Renal pelvis (tissue), 4 donors: ENCODE results near the gene VAV2. TPM values are rescaled to one million over a fixed set of nuclear protein-coding genes. Genes with fewer than 3 reads are reported as not detected.

Experiments used
- DNase-seq: peaks from one replicate; pipeline ENCODE4 v3.0.0-alpha.2; 2013
- polyA plus RNA-seq, 3 donors: library from polyadenylated mRNA; unstranded; fragments of 120-200 nt; gene quantifications; one replicate each; pipeline ENCODE4 v1.2.1, GENCODE V29; 2013; ENCODE audit not compliant: insufficient read length in 3 of 3

Gene VAV2
- polyA plus RNA-seq, 3 donors: 36.6 to 55.8 (median 37.4) TPM

DNA sequence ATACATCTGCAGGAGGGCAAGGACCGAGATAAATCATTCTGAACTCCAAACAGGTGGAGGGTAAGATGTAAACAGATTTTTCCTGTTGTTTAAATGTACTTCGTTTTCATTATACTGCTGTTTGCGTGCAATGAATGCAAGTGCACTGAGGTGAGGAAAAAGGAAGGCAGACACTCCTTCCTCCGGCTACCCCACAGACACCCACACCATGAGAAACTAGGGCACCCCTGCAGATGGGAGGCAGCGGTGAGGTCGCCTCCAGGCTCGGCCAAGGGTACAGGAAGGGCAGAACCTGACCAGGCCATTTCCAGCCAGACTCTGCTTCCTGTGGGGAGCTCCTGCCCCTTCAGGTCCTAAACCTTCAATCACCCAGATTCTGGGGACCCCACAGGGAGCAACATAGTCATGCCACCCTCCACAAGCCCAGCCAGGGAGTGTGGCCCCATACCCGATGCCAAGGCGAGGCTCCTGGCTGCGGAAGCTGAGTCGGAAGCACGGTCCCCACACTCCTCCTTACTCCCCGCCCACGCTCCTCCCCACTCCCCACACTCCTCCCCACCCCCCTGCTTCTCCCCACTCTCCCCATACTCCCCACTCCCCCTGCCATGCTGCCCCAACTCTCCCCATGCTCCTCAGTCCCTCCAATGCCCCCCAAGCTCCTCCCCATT is 37.1 kb downstream of the VAV2 start:
- no peak for DNase-seq

DNA sequence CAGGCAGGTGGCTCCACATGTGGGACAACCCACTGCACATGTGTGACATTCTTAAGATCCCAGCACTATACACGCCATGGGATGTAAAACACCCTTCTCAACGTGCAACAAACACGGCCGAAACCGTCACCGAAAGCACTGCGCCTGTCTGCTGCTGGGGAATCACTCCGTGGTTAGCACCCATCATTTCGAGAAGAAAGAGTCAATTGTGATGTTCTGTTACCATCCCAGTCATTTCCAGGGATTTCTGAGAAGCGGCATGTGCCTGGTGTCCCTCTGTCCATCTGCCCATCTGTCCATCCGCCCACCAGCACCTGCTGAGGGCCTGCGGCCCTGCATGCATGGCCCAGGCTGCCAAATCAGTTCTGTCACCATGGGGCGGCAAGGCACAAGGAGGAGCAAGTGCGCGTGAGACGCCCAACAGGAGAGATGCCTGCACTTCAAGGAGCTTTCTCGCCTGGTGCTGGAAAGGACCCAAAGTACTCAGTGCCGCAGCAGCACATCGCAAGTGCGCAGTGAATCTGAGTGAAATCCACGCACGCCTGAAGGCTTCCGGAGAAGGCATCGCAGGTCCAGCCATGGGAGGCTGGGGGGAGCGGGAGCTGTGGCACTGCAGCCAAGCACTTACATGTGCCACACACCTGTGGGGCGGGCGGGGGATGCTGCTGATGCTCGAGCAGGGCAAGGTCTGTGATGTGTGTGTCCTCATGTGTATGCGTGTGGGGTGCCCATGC is 38.0 kb downstream of the VAV2 start:
- DNase-seq: no peak

DNA sequence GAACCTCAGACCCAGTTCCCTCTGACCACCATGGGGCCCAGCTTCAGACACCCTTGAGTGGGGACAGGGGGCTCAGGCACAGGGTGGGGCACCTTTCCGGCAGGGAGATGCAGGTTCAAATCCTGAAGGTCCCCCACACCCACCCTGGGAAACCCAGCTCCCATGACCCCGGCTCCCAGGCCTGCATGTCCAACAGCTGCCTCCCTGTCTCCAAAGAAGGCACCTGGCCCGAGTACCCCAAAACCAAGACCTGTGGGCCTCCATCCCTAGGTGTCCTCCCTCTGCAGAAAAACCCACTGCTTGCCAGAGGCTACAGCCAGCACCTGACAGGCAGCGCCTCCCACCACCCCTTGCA is 38.5 kb downstream of the VAV2 start:
- DNase-seq: no peak

DNA sequence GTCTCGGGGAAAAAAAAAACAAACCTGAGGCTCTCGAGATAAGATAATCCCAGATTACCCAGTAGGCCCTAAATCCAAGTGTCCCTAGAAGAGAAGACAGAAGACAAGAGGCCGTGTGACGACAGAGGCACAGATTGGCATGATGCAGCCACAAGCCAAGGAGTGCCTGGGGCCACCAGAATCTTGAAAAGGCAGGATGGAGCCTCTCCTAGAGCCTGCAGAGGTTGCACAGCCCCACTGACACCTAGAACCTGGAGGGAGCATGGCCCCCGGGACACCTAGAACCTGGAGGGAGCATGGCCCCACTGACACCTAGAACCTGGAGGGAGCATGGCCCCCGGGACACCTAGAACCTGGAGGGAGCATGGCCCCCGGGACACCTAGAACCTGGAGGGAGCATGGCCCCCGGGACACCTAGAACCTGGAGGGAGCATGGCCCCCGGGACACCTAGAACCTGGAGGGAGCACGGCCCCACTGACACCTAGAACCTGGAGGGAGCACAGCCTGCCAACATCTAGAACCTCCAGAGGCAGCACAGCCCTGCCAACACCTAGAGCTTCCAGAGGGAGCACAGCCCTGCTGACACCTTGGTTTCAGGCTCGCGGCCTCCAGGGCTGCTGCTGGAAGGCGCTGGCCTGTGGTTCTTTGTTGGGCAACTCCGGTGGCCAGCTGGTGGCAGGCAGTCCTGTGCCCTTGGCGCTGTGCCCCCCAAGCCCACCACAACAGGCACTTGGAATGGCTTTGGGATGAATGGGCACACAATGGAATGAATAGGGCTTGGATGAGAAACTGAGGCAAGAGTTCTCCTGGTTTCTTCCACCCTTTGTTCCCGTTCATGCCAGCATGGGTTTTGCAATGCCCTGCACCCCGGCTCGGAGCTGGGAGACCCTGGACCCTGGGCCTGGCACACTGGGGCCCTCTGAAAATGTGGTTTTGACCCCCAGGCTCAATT is 39.2 kb downstream of the VAV2 start:
- no peak for DNase-seq

DNA sequence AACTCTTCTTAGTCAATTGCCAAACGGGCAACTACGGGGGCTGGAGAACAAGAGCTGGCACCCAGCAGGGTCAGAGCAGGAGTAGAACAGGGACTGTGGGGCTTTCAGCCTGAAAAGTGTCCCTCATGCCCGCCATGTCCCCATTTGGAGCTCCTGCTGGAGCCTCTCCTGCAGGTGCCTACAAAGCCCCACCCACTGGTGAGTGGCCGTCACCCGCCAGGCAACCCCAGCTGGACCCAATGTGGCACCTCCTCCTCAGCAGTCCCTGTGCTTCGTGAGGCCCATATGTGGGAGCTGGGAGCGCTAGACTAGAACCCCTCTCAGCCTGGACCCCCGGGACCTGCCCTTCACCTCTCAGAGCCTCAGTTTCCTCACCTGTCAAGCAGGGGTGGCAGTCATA is 40.9 kb downstream of the VAV2 start:
- DNase-seq: no peak

DNA sequence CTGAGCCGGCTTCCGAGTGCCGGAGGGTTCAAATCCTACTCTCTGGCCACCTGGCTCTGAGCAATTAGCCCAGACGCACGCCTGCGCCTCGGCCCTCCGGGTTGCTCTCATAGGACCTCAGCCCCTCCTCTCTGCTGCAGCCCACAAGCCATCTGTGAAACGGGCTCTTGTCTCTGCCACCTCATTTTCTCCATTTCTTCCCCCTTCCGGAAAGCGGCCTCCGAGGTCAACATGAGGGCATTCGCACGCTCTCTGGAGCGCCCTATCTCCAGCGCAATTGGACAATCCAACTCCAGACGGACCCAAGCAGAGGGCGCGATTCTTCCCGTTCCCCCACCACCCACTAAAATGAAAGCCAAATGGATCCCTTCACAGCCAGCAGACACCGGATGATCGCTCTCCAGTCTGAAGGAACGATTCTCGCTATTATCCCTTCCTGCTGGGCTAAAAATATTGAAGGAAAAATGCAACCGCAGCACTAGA is 41.5 kb downstream of the VAV2 start:
- no peak for DNase-seq

DNA sequence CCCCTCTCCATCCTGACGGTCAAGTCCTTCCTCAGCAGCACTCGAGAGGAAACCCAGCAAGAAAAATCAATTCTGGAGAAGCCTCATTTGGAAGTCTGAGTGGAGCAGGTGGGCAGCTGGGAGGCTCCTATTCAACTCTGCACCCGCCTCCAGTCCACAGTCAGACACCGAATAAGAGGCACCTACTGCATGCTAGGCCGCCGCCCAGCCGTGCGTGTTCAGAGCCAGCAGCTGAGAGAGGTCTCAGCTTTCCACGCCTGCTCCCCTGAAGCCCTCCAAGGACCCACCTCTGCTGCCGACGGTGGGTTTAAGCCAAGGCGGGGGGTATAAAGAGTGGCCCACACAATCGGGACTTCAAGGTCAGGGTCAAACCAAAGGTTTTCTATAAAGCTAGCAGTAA is 41.9 kb downstream of the VAV2 start:
- no peak for DNase-seq

DNA sequence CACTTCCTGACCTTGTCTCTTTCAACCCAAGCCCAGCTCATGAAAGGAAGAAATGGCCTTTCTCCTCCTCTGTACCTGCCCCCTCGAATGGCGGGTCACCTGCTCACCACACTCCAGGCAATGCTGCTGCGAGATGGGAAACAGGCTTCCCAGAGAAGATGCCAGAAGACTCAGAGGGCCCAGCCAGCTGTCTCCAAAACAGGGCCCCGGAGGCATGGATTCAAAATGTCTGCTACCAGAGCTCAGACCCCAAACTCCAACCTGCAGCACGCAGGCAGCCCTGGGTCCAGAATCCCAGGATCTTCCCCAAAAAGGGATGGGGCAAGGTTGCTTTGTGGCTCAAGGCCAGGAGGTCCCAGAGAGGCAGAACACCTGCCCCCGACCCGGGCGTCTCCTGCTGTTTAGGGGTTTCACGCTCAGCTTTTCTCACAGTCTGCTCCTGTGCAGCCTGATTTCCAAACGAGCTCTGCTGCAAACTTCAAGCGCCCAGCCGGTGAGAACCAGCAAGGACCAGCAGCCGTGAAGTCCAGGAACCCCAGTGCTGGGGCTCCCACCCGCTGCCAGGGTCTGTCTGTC is 42.5 kb downstream of the VAV2 start:
- no peak for DNase-seq

DNA sequence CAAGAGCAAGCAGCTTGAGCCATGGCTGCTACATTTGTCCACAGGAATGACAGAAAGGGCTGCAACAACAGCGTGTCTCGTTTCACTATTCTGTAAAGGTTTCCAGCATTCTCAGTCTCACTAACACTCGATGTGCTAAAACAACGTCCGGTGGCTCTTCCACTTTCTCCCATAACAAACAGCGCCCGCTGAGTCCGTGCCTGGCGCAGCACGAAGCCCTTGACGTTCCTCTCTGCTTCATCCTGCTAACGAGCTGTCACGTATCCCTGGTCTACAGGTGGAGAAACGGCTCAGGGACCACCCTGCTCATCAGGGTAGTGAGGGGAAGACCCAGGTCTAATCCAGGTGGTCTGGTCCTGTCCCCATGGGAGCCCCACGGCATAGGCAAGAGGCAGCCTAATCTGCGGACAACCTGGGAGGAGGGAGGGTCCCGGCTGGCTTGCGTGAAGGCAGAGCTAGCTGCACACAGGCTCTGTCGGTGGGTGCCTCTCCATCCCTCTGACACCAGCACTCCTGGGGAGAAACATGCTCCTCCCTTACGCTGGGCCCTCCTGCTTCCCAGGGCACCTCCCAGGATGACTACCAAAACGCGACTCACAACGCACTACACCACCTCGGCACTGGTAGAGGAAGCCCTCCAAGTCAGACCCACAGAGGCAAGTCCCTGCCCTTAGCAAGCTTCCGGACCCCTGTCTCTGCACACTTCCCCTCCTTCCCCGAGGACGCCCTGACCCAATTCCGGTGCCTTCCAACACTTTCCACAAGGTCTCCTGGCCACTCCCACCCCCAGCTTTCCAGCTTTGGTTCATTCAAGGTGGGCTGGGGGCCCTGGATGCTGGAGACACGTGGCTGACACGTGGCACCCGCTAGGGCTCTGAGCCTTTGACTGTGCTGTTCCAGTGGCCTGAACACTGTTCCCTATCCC is 43.3 kb downstream of the VAV2 start:
- no peak for DNase-seq

DNA sequence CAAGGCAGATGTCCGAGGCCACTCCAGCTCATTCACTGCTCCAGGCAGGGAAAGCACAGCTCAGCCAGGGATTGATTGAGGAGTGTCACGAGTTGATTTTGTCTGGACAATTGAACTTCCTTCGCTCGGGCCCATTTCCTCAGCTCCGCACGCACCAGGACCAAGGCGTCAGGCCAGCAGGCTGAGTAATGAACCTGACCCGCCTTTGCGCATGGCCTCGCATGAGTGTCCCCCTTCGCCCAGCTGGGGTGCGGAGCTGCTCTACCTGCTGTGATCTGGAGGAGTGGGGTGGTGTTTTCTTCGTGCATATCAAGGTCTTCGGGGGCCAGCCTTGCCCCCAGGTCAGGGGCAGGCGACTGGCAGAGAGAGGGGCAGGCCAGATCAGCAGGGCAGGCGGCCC is 44.0 kb downstream of the VAV2 start:
- DNase-seq: no peak

DNA sequence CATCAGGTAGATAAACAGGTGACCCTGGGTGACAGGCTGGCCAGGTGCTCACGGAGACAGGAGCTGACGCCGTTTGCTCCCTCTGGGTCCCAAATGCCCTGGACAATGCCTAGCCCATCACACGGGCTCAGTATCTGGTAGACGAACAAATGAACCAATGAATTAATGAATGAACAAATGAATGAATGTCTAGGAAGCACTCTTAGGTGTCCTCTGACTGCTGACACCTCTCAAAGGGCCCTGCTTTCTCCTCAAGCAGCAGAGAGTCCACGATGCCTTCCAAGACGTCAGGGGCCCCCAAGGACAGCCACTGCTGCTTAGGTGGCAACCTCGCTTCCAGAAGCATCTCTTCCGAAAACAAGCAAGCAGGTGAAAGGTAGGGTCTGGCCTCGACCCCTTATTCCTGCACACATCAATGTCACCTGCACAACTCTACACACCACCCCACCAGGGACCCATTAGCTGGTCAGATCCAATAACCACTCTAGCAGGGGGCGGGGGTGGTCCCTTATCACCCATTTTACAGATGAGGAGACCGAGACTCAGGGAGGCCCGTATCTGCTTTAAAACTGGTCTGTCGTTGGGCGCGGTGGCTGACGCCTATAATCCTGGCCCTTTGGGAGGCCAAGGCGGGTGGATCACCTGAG is 45.2 kb downstream of the VAV2 start:
- no peak for DNase-seq

DNA sequence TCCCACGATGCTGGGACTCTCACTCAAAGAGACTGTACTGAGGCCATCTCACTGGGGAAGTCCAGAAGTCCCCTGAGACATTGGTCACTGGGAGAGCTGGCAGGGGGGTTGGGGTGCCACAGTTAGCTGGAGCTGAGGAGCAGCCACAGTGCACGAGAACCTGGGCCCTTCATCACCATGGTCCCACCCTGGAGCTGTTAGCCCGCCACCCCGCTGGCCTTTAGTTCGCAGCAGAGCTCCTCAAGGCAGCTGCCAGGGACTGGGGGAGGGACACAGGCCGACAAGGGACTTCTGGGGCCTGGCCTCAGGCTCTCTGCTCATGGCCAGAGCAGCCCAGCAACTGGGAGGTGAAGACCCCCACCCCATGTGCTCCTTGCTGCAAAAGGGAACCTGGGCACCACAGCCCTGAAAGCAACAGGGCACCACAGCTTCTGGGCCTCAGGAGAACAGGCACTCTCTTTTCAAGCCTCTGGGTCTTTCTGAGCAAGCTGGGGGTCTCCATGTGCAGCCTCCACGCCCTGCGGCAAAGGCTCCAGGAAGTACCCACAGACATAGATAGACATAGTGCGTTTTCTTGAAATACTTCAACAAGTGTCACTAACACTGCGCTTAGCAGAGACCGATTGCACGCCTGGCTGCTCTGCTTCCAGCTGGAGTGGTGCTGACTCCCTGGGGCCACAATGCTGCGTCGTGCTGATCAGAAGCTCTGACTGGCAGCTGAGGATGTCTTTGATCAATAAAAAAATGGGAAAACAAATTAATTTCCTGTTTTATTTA is 46.0 kb downstream of the VAV2 start:
- DNase-seq: no peak

DNA sequence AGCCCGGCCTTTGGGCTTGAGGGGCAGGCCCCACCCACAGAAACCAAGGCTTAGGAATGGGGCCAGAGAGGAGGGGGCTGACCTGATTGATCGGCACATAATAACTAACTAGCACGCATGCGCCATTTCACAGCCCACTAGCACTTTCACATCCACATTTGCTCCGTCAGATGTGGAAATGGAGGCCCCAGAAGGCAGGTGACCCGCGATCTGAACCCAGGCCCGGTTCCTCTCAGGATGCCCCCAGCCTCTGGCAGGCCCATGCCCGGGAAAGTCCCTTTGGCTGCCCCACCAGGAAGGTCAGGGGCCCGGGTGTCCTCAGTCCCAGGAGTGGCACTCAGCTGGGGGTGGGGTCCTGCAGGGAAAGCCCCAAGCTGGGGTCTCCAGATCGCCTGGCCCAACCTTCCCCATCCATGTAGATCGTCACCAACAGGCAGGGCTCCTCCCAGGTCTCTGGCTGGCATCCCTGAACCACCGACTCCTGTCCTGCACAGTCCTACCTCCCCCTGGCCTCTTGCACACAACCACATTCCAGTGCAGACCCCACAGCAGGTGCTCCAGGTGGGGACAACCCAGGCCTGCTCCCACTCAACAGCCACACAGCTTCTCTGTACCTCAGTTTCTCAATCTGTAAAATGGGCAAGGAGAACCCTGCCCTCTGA is 46.7 kb downstream of the VAV2 start:
- DNase-seq: no peak

DNA sequence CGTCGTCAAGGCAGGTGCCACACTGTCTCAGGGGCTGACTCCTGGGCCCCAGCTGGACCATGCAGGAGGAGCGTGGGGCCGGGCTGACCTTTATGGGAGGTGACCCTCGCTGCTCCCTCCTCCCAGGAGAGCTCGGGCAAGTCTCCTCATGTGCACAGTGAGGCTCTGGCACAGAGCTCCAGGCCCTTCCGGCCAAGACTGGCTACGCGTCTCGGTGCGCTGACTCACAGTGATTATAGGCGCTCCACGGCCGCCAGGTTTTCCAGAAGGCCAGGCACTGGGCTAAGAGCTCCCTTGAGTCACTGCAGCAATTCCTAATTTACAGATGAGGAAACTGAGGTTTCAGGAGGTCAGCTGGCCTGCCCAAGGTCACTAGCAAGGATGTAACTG is 47.4 kb downstream of the VAV2 start:
- DNase-seq: no peak

DNA sequence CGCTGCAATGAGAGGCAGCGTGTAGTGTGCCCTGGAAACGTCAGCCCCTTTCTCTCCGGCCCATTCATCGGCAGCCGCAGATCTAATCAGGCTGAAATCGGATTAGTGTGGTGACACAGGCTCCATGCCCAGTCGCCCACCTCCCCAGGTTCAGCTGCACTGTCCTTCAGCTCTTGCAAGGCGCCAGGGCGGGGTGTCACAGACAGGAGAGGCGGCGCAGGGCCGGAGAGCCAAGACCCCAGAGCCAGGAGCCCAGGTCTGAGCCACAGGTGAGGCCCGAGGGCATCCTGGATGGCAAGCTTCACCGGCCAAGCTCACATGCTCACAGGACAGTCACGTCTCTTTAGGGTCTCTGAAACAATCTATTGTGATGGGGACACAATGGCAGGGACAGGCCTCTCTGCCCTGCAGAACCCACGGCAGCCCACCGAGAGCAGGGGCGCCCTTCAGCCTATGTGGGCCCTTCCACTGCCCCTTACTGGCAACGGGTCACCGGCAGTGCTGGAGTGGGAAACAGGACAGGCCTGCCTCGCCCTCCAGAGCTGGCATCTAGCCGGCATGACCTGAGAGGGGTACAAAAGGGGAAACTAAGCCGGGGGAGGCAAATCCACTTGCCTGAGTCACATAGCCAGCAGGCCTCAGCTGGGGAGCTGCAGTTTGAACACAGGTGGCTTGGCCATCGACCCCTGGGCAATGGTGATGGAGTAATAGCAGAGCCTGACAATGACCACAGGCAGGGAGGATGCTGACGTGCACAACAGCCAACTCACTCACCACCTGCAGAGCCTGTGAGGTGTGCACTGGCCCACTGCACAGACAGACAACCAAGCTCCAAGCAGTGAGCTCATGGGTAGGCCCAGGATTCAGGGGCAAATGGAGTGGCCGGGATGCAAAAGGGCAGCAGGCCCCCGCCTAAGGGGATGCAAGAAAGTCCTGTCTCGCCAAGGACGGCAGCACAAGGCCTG is 48.1 kb downstream of the VAV2 start:
- DNase-seq: no peak

DNA sequence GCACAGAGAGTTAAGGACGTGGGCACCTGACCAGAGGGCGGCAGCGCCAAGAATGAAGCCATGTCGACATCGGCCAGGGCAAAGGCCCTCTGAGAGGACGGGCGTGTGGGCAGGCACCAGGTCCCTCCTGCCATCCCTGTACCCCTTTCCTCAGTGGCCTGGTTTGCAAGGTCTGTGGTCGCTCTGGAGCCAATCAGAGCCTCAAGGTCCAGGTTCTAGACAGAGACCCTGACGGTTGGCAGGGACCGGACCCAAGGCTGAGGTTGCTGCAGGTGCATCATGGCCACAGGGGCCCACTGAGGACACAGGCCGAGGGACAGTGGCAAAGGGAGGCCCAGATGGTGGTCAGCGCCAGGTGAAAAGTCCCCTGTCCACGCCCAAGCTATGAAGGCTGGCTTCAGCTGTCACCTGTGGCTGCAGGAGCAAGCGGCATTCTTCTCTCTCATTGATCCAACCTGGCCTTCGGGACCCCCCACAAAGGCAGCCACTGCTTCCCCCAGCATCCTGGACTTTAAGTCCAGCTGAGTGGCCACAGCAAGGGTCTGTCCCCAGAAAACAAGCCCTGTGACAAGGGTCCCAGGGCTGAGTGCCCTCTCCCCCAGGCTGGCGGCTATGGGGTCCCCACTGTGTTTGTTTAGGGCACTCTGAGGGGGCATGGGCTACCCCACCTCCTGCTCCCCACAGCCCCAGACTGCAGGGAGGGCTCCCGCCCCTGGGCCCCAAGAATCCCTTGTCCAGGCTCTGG is 48.9 kb downstream of the VAV2 start:
- DNase-seq: no peak
